Measurements from ENCODE around the gene TNFAIP1. TPM values are rescaled to one million over a fixed set of nuclear protein-coding genes. Genes with fewer than 3 reads are reported as not detected.
"Not testable (repeated sequence)": the region's sequence is repeated elsewhere in the genome, so short reads cannot be mapped to it uniquely, and the experiment has no call there.

Gene TNFAIP1, protein sequence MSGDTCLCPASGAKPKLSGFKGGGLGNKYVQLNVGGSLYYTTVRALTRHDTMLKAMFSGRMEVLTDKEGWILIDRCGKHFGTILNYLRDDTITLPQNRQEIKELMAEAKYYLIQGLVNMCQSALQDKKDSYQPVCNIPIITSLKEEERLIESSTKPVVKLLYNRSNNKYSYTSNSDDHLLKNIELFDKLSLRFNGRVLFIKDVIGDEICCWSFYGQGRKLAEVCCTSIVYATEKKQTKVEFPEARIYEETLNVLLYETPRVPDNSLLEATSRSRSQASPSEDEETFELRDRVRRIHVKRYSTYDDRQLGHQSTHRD
- 10 to 100 TPM; 19.5 to 24.2 (median 23.1) TPM for total RNA-seq

- peak; percentile 97 to 98 for ATAC-seq
- peak within 1 kb of the TSS; percentile 96 for H3K4me3 Mint-ChIP-seq
- no peaks in the 10 kb centered on the region for H3K9me3 Mint-ChIP-seq
- H3K27me3 Mint-ChIP-seq (ENCODE audit: low read depth), result no peaks in the 10 kb centered on the region
- peak; percentile 96 for DNase-seq
- peaks cover 44% of the 10 kb centered on the region for H3K4me1 Mint-ChIP-seq (ENCODE audit: low read depth)
- peaks cover 12% of the 10 kb centered on the region for H3K36me3 Mint-ChIP-seq (ENCODE audit: insufficient read depth)
Measured at GRCh38 chr17:28335201-28335958, at the start of gene TNFAIP1, which contains the start of gene IFT20. Gene TNFAIP1, plus strand, starts transcription at chr17:28335761. Its CDS starts 3,761 bp downstream, at chr17:28339522. Gene IFT20, minus strand, starts transcription at chr17:28335472. Its CDS starts 3,487 bp downstream, at chr17:28331985.

DNA sequence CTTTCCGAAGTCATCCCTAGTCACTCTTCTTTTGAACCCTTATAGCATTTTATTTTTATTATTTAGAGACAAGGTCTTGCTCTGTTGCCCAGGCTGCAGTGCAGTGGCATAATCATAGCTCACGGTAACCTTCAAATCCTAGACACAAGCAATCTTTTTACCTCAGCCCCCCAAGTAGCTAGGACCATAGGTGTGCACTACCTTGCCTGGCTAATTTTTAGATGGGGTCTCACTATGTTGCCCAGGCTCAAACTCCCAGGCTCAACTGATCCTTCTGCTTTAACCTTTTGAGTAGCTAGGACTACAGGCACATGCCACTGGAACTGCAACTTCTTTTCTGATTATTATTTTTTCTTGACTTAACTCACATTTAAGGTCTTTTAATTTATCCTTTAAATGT is 49.6 kb upstream of the TNFAIP1 start:
- H3K9me3 Mint-ChIP-seq, result no peaks in the 10 kb centered on the region
- no peaks in the 10 kb centered on the region for H3K4me1 Mint-ChIP-seq (ENCODE audit: low read depth)
- ATAC-seq (no peak), DNase-seq (no peak)
- H3K4me3 Mint-ChIP-seq, result no peak overlapping the region
- H3K27me3 Mint-ChIP-seq (ENCODE audit: low read depth), result peaks cover 4% of the 10 kb centered on the region
- H3K36me3 Mint-ChIP-seq (ENCODE audit: insufficient read depth), result no peaks in the 10 kb centered on the region

DNA sequence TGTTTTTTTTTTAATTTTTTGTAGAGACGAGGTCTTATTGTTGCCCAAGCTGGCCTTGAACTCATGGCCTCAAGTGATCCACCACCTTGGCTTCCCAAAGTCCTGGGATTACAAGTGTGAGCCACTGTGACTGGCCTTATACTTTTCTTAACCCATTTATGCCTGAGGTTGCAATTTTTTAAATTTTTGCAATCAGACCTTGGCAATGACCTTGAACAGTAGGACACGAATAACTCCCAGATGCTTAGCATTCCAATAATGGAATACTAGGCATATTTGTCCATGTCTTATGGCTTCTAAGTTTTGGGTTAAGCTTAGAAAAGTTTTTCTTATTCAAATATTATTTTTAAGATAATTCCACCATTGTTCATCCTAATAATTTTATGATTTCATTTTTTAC is 44.9 kb upstream of the TNFAIP1 start:
- Mint-ChIP-seq H3K36me3 (ENCODE audit: insufficient read depth) (no peaks in the 10 kb centered on the region), H3K9me3 (no peaks in the 10 kb centered on the region), H3K4me3 (no peak overlapping the region), H3K4me1 (ENCODE audit: low read depth) (peaks cover 2% of the 10 kb centered on the region), H3K27me3 (ENCODE audit: low read depth) (peaks cover 14% of the 10 kb centered on the region)
- ATAC-seq (no peak), DNase-seq (no peak)

DNA sequence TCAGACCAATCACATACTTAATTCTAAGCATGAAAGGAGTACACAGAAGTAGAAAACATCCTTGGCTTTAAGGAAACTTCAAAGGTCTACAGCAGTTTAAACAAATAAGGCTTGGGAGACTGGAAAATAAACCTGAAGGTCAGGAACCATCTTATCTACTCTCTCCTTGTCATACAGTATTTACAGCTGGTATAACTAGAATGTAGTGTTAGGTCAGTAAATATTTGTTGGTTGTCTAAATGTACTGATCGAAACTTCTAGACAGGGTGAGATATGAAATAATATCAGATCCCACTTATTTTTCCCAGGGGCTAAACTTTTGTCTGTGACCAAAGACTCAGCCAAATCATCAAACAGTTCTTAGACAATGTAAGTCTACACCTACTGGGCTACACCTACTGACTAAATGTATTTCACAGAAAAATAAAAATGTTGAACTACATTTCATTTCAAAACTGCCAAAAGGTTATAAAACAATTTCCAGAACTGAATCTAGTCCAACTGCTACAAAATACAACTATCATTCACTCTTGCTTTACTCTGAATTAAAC is 43.7 kb upstream of the TNFAIP1 start:
- H3K9me3 Mint-ChIP-seq, result no peaks in the 10 kb centered on the region
- H3K4me3 Mint-ChIP-seq, result no peak overlapping the region
- ATAC-seq, result no peak
- no peak for DNase-seq
- peaks cover 14% of the 10 kb centered on the region for H3K27me3 Mint-ChIP-seq (ENCODE audit: low read depth)
- H3K36me3 Mint-ChIP-seq (ENCODE audit: insufficient read depth), result no peaks in the 10 kb centered on the region
- H3K4me1 Mint-ChIP-seq (ENCODE audit: low read depth), result peaks cover 11% of the 10 kb centered on the region

GRCh38 chr17:28292878-28293277 is 42.7 kb upstream of the TNFAIP1 start:
- not testable (repeated sequence) for H3K36me3 Mint-ChIP-seq (ENCODE audit: insufficient read depth); H3K9me3 Mint-ChIP-seq
- H3K27me3 Mint-ChIP-seq (ENCODE audit: low read depth), result peaks cover 14% of the 10 kb centered on the region

DNA sequence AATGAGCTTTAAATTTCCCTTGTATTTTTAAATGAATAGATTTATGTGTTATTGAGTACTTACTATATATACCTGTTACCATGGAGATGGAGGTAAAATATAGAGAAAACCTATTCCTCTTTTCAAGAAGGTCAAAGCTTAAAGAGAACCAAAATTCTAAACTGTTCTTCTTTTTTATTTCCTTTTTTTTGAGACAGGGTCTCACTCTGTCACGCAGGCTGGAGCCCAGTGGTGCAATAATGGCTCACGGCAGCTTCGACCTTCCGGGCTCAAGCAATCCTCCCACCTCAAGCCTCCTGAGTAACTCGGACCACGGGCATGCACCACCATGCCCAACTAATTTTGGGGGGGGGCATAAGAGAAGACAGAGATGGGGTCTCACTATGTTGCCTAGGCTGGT is 41.6 kb upstream of the TNFAIP1 start:
- DNase-seq (no peak), ATAC-seq (no peak)
- H3K27me3 Mint-ChIP-seq (ENCODE audit: low read depth), result peaks cover 14% of the 10 kb centered on the region
- H3K36me3 Mint-ChIP-seq (ENCODE audit: insufficient read depth), result no peaks in the 10 kb centered on the region
- H3K9me3 Mint-ChIP-seq, result no peaks in the 10 kb centered on the region
- H3K4me1 Mint-ChIP-seq (ENCODE audit: low read depth), result peaks cover 11% of the 10 kb centered on the region
- H3K4me3 Mint-ChIP-seq, result no peak overlapping the region

More at GRCh38 chr17:28292878-28293277, 42.7 kb upstream of the TNFAIP1 start:
- not testable (repeated sequence) for H3K4me3 Mint-ChIP-seq, ATAC-seq, DNase-seq
- peaks cover 11% of the 10 kb centered on the region for H3K4me1 Mint-ChIP-seq (ENCODE audit: low read depth)

DNA sequence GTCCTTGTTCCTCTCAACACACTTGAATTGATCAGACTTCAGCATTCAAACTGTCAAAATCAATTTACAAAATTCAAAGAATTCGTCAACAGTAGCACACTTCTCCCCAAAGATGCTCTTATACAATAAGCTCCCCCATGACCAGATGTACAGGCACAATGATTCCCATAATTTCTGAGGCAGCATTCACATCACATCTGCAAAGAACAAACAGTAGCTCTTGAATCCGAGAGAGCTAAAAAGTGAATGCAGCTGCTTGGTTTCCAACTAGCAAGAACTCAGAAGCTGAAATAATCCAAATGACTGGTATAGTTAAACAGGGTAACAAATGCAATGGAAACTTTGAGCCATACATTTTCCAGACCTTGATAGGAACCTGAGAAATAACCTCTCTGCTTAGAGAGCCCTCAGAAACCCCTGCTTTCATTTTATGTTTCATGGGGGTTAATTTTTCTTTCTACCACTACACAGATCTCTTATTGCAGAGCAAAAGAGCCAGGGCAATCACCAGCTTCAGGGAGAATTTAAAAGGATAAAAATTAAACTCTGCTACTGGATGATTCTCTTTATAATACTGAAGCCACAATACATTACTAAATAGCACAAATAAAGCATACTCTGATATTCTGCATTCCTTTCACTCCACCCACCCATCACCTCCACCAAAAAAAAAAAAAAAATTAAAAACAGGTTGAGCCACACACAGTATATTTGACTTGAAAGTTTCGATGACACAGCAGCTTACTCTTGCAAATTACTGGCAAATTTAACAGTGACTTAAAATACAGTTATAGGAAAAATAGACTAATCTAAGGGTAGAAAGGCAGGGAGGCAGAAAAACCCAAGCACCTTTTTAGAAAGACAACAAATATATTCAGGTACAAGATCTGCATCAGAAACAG is 39.6 kb upstream of the TNFAIP1 start:
- Mint-ChIP-seq H3K4me3 (no peak overlapping the region), H3K36me3 (ENCODE audit: insufficient read depth) (no peaks in the 10 kb centered on the region)
- ATAC-seq, result peak; percentile 73 to 82

GRCh38 chr17:28298449-28298848 is 37.1 kb upstream of the TNFAIP1 start:
- Mint-ChIP-seq H3K4me3 (no peak overlapping the region), H3K9me3 (no peaks in the 10 kb centered on the region), H3K4me1 (ENCODE audit: low read depth) (peaks cover 11% of the 10 kb centered on the region), H3K27me3 (ENCODE audit: low read depth) (peaks cover 6% of the 10 kb centered on the region), H3K36me3 (ENCODE audit: insufficient read depth) (no peaks in the 10 kb centered on the region)
- ATAC-seq (no peak), DNase-seq (no peak)

More for the DNA sequence above, 39.6 kb upstream of the TNFAIP1 start:
- no peak for DNase-seq
- H3K27me3 Mint-ChIP-seq (ENCODE audit: low read depth), result peaks cover 12% of the 10 kb centered on the region
- H3K9me3 Mint-ChIP-seq, result no peaks in the 10 kb centered on the region
- H3K4me1 Mint-ChIP-seq (ENCODE audit: low read depth), result peaks cover 11% of the 10 kb centered on the region

DNA sequence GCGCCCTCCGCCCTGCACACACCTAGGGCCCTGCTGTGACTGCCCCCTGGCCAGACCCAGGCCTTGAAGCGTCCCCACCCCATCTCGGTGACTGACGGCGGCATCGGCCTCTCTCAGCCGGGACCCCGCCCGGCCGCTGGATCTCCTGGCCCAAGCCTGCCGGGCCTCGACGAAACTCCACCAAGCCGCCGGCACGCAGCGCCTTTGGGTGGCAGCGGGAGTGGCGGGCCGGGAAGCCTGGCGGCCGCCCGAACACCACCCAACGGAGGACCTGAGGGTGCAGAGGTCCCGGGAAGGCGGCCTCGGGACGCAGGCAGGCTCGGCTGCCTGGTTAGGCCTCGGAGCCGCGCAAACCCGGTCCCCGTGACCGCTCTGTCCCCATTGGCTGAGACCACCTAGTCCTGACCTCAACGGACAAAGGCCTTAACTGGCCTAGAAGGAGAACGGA is 28.6 kb upstream of the TNFAIP1 start:
- Mint-ChIP-seq H3K36me3 (ENCODE audit: insufficient read depth) (no peaks in the 10 kb centered on the region), H3K27me3 (ENCODE audit: low read depth) (peaks cover 12% of the 10 kb centered on the region), H3K9me3 (no peaks in the 10 kb centered on the region), H3K4me3 (no peak overlapping the region), H3K4me1 (ENCODE audit: low read depth) (no peaks in the 10 kb centered on the region)
- ATAC-seq (no peak), DNase-seq (no peak)

DNA sequence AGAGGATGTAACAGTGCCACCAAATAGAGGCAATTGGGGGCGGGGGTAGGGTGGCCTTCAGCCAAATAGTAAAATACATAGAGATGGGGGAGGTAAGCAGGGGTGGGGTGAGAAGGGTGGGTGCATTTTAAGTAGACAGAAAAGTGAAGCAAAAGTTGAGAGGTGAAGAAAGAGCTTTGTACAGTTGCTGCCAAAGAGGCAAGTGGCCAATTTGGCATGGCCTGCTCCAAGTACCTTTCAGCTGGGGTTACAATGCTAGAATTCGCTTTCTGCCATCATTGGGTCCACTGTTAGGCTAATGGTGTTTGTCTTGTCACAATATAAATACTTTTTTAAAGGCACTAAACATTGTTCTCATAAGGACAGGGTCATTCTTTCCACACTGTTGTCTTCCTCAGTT is 21.7 kb upstream of the TNFAIP1 start:
- Mint-ChIP-seq H3K36me3 (ENCODE audit: insufficient read depth) (no peaks in the 10 kb centered on the region), H3K4me3 (no peak overlapping the region), H3K9me3 (no peaks in the 10 kb centered on the region), H3K4me1 (ENCODE audit: low read depth) (peaks cover 12% of the 10 kb centered on the region), H3K27me3 (ENCODE audit: low read depth) (no peaks in the 10 kb centered on the region)
- no peak for ATAC-seq
- no peak for DNase-seq

- H3K4me3 Mint-ChIP-seq, result no peak overlapping the region
Measured at GRCh38 chr17:28315846-28316705, 19.5 kb upstream of the TNFAIP1 start.

GRCh38 chr17:28317099-28317965 is 18.2 kb upstream of the TNFAIP1 start:
- ATAC-seq, result no peak
- no peaks in the 10 kb centered on the region for H3K9me3 Mint-ChIP-seq
- no peak for DNase-seq
- H3K36me3 Mint-ChIP-seq (ENCODE audit: insufficient read depth), result no peaks in the 10 kb centered on the region
- H3K27me3 Mint-ChIP-seq (ENCODE audit: low read depth), result no peaks in the 10 kb centered on the region
- H3K4me1 Mint-ChIP-seq (ENCODE audit: low read depth), result peaks cover 24% of the 10 kb centered on the region
- H3K4me3 Mint-ChIP-seq, result peak overlapping the region; percentile 88

More at GRCh38 chr17:28315846-28316705, 19.5 kb upstream of the TNFAIP1 start:
- DNase-seq, result no peak
- ATAC-seq, result no peak
- Mint-ChIP-seq H3K27me3 (ENCODE audit: low read depth) (no peaks in the 10 kb centered on the region), H3K36me3 (ENCODE audit: insufficient read depth) (no peaks in the 10 kb centered on the region), H3K4me1 (ENCODE audit: low read depth) (peaks cover 24% of the 10 kb centered on the region), H3K9me3 (no peaks in the 10 kb centered on the region)
